GM11168 (cell line): ENCODE results near the gene TRAPPC12.
"Not testable (repeated sequence)": the region's sequence is repeated elsewhere in the genome, so short reads cannot be mapped to it uniquely, and the experiment has no call there.

Source experiments
- in situ Hi-C: fragments of 300-500 bp; cut with MboI; formaldehyde crosslinking; loops from one replicate; pipeline ENCODE4 v1.12.0; 2022; ENCODE audit warnings: low sequenced_read_pairs; ENCODE audit not compliant: unreplicated experiment

The TRAPPC12 gene

DNA sequence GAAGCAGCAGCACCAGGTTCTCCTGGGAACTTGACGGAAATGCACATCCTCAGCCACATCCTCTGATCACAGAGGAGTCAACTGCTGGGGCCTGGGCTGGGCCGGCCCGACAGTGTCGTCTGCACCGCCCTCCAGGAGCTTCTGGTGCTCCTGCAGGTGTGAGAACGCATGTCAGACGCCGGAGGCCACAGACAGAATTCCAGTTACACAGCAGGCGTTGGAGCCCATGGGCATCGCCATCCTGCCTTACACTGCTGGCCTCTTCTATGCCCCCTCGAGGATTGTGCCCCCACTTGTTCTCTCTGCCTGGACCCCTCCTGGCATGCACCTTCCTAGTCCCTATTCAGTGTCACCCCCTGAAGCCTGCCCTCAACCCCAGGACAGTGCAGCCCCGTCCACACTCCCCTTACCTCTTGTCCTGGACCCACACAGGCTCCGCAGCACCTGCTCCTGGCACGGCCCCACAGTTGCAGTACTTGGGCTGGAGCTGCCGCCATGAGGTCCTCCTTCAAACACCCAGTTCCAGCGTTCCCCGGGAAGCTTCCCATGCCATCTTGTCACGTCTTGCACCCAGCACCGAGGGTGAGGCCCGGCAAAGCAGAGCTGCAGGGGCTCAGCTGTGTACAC is 102.4 kb downstream of the TRAPPC12 start:
- in situ Hi-C loops, result no loop called here

GRCh38 chr2:3482363-3482821 is 102.9 kb downstream of the TRAPPC12 start:
- in situ Hi-C loops, result no loop called here

DNA sequence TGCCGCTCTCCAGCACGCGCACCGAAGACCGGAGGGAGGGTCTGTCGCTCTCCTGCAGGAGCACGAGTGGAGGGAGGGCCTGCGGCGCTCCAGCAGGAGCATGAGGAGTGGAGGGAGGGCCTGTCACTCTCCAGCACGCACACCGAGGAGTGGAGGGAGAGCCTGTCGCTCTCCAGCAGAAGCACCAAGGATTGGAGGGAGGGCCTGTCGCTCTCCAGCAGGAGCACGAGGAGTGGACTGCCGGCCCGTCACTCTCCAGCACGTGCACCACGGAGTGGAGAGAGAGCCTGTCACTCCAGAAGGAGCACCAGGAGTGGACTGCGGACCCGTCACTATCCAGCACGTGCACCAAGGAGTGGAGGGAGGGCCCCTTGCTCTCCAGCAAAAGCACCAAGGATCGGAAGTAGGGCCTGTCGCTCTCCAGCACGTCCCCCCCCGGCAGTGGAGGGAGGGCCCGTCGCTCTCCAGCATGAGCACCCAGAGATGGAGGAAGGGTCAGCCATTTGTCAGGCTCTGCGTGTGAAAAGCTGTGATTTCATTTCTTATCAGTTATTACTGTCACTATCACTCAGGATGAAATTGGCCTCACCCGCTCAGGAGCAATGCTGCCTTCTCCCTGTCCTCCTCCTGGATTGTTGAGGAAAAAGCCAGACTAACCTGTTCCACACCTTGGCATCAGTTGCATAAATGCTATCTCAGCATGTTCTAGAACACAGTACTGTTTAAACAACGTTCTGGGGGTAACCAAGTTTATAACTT is 103.9 kb downstream of the TRAPPC12 start:
- in situ Hi-C loops, result no loop called here

- in situ Hi-C loops, result no loop called here
Measured at GRCh38 chr2:3483986-3484960, 104.8 kb downstream of the TRAPPC12 start.

DNA sequence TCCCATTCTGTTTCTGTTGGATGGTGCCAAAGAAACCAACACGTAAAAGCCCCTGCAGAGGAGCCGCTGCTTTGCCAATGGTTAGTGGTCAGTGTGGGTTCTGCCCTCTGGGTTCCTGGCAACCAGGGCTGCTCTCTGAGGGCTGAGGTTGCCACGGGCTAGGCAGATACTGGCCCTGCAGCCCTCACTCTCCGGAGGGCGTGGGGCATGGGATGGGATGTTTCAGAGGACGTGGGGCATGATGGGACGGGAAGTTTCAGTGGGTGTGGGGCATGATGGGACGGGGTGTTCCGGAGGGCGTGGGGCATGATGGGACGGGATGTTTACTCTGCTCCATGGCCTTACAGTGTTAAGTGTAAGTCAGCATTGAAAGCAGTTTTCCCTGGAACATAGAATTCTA is 105.7 kb downstream of the TRAPPC12 start:
- in situ Hi-C loops, result no loop called here

DNA sequence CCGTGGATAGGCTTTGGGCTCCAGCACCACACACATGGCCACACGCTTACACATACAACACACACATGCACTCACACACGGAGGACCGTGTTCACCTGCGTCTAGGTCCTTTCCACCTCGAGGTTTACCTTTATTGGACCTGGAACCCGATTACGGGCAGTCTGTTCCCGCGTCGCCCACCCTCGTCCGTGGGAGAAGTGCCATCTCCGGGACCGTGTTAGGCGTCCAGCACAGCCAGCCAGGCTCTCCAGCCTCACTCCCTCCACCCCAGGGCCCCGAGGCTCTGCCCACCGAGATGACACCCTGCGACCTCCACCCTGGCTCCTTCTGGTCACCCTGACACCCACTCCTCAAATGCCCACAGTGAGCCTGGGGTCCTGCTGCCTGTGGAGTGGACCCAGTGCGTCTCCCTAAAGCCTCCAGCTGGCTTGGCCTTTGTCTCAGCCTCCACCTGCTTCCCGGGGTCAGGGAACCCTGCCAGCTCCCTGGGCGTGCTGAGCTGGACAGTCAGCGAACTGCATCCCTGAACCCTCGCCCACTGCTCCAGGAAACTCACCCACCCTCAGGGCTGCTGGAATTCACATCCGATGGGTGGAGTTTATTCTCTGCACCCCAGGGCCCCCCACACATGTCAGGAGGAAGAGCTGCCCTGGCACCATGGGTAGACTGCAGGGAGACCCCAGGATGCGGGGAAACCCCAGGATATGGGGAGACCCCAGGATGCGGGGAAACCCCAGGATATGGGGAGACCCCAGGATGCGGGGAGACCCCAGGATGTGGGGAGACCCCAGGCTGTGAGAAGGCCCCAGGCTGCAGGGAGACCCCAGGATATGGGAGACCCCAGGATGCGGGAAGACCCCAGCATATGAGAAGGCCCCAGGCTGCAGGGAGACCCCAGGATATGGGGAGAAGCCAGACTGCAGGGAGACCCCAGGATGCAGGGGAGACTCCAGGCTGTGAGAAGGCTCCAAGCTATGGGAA is 106.8 kb downstream of the TRAPPC12 start:
- in situ Hi-C loops, result no loop called here

DNA sequence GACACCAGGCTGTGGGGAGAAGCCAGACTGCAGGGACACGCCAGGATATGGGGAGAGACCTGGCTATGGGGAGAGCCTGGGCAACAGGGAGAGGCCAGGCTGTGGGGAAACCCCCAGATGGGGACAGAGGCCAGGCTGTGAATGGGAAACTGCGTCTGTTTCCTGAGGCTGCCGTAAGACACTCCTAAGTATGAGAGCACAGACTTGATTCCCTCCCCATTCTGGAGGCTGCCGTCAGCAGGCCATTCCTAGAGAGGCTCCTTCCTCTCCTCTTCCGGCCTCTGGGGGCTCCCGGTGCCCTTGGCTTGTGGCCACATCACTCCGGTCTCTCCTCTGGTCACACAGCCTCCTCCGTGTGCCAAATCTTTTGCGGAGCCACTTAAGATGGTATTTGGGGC is 107.5 kb downstream of the TRAPPC12 start:
- in situ Hi-C loops, result no loop called here

GRCh38 chr2:3487432-3487831 is 107.9 kb downstream of the TRAPPC12 start:
- in situ Hi-C loops, result no loop called here

- in situ Hi-C loops, result no loop called here
Measured at GRCh38 chr2:3488061-3488531, 108.6 kb downstream of the TRAPPC12 start.

- in situ Hi-C loops, result no loop called here
Measured at GRCh38 chr2:3488855-3489763, 109.6 kb downstream of the TRAPPC12 start.

DNA sequence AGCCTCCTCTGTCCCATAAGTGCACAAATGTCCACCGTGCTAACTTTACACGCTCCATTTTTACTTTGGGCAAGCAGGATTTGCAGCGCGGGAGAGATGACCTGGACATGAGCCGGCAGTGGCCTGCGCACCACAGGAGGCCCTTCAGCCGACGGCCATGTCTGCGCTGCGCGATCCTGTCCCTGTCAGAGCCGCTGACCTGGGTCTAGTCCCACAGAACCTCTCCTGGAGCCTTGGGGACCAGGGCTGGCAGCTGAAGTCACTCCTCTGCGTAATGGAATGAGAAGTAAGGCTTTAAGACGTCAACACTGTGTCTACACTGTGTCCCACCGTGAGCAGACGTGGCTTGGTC is 110.2 kb downstream of the TRAPPC12 start:
- in situ Hi-C loops, result no loop called here

GRCh38 chr2:3490191-3491170 is 111.0 kb downstream of the TRAPPC12 start:
- in situ Hi-C loops, result no loop called here

DNA sequence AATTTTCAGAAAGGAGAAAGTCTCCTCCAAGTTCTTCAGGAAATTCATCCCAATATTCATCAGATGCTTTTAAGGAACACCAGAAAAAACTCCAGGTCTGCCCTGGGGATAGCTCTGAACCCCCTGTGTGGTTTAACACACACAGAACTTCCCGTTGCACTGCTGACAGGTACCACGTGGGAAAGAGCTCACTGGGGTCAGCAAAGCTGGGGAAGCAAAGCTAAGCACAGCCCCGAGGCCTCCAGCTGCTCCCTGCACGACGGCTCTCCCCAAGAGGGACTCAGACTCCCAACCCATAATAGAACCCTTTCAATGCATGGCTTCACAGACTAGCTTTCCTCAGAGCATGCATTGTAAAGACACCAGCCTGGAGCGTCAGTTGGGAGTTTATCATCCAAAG is 111.8 kb downstream of the TRAPPC12 start:
- in situ Hi-C loops, result no loop called here

DNA sequence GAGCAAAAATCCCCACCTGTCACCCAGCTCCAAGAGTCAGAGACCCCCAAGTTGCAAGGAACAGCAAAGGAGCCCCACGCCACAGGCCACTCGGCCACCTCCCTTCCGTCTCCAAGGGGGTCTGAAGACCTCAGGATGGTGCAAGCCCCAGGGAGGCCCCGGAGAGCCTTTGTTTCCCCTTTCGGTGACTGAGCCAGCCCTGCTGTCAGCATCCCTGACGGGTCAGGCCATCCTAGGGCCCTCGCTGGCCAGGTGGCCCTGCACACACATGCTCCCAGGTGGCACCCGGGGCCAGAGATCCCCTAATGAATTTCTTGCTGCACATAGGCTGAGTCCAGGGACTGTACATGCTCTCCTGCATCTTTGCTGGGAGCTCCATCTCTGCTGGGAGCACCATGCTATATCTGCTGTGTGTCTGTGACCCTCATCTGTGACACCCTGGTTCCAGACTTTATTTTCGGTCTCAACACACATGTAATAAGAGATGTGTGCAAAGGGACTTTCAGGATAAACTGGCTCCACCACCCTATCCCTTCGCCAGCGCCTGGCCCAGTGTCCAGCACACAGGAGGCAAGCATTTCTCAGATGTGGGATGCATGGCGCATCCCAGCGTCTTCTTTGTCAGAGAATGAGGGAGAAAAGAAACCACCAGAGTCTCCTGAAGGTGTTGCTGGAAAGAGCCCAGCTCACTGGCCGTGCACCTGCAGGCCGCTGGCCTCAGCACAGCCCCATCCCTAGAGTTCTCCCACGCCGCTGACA is 112.4 kb downstream of the TRAPPC12 start:
- in situ Hi-C loops, result no loop called here

DNA sequence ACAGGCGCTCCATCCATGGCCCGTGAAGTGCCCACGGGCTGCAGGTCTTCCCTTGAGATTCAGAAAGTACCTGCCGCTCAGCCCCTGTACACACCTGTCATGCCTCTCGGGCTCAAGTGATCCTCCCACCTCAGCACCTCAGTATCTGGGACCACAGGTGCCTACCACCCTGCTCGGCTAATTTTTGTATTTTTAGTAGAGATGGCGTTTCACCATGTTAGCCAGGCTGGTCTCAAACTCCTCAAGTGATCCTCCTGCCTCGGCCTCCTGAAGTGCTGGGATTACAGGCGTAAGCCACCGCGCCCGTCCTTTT is 112.9 kb downstream of the TRAPPC12 start:
- in situ Hi-C loops, result not testable (repeated sequence)

GRCh38 chr2:3492951-3493614 is 113.6 kb downstream of the TRAPPC12 start:
- in situ Hi-C loops, result no loop called here
